GM19193 (cell line): ENCODE results near the gene SGCD.

Source experiments
- POLR2A ChIP-seq: IDR thresholded peaks from 4 replicates; pipeline ENCODE4 v1.6.1; 2011; ENCODE audit not compliant: insufficient read depth, insufficient read length; ENCODE audit errors: extremely low read depth

Gene SGCD

DNA sequence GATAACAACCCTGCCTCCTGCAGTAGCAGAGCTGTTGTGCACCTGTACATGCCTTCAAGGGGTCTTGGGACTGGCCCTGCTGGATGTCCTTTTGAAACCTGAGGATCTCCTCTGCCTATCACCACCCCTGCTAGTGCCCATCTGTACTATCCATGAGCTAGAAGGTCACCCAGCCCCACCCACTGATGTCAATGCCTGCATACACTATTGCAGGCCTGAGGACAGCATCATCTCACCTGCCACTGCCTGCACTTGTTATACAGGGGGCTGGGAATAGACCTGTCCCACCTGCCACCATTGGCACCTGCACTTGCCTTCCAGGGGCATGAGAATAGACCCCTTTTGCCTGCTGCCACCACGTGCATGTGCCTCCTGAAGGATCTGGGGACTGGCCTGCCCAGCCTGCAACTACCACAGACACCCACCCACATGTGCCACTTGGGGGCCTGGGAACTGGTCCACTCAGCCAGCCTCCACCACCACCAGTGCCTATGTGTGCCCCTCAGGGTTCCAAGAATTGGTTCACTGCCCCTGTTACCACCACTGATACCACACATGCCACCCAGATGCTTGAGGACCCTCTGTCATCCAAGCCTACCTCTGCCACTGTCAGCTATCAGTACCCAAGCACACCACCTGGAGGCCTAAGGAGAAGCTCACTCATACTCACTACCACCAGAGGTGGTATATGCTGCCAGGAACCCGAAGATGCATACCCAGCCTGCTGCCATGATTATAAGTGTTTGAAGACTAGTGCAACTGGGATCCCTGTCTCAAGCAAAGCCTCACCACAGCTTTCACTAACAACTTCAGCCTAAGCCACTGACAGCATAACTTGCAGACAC lies 159.7 kb downstream of the SGCD start:
- no peak for TF ChIP-seq POLR2A

DNA sequence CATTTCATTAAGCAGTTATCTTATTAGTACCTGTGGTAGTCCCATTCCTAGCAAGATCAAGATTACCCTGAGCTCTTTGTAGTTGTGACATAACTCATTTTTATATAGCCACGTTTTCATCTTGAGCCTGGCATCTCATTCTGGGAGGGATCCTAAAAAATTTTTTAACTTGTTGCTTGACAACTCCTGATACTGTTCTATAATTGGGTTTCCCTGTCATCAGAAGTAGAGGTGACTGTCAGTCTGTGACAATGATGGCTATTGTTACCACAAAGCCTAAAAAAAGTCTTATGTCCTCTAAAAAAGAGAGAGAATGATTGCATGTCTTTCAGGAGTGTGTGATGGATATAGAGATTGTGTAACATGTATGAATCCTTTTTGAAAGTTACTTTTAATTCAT lies 164.8 kb downstream of the SGCD start:
- no peak for TF ChIP-seq POLR2A

DNA sequence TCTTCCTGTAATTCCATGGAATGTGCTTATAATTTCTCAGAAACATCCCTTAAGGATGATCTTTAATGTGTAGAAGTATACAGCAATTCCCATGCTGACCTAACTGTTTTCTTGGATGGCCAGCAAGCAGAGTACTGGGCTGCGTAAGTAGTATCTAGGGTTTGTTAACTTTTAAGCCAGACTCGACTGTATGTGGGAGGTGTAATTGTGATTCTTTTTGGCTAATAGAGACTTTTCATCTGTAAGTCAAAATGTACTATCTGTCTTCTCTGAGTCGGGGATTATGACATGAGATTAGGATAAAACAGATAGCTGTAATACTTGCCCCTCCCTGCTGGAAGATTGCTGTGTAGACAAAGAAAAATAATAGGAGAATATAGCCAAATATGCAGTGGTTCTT lies 169.3 kb downstream of the SGCD start:
- TF ChIP-seq POLR2A: no peak

DNA sequence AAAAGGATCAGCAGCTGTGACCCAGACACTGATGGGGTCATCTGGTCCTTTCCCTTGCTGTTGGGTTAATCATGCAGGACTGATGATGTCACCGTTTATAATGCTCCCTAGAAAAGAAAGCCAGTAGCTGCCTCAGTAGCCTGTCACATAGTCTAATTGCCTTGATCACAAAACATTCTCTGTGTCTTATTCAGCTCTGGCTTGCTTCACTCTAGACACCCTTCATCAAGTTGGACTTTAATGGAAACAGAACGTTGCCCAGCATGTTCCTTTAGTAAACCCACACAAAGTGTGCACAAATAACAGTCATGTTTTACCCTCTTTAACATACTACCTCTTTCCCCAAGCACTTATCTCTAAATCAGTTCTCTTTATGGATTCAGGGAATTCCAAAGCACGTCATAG lies 170.8 kb downstream of the SGCD start:
- no peak for TF ChIP-seq POLR2A

DNA sequence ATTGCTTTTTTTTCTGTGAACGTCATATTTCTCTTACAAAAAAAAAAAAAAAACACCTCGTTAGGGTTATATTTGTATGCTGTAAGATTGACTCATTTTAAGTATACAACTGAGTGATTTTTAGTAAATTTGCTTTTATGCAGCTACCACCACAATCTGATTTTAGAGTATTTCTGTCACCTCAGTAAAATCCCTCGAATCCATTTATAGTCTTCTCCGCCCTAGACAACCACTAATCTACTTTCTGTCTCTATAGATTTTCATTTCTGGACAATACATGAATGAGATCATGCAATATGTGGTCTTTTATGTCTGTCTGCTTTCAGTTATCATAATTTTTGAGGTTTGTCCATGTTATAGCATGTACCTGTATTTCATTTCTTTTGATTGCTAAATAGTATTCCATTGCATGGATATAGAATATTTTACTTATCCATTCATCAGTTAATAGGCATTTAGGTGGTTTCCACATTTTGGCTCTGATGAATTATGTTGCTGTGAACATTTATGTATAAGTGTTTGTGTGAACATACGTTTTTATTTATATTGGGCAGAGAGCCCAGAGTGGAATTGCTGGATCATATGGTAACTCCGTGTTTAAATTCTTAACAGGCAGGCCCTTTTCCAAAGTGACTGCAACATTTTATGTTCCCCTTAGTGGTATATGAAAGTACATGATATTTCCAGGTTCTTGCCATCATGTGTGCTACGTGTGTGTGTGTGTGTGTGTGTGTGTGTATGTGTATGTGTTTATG lies 171.4 kb downstream of the SGCD start:
- TF ChIP-seq POLR2A: no peak

DNA sequence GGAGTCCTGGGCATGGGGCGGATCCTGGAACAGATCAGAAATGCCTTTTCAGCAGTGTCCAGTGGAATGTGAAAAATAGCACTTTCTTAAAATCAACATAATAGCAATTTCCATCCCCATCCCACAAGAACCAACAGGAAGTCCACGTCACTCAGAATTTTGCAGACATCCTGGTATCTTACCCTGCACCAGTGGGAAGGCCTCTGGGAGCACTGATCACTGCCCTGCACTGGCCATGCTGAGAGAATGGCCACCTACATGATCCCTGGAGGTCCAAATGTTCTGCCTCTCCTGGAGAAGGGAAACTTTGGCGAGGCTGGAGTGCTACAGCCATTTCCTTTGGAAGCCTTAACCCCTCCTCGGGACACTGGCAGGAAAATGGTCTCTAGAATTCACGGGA lies 173.8 kb downstream of the SGCD start:
- TF ChIP-seq POLR2A: no peak

DNA sequence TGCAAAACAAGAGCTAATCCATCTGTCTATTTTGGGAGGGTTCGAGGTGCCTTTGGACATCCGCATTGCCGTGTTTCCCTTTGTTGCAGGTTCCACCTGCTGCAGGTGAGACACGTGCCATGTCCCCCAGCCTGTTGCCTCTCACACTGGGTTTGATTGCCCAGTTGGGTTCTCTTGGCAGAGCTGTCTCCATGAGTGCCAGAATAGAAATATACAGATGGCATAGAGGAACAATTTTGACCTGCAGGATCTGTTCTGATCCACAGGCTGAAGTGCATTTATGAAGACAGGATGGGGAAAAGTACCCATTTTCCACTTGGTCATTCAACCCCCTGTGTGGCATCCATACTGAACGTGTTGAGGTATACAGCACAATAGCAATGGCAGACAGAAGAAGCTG lies 178.1 kb downstream of the SGCD start:
- no peak for TF ChIP-seq POLR2A

DNA sequence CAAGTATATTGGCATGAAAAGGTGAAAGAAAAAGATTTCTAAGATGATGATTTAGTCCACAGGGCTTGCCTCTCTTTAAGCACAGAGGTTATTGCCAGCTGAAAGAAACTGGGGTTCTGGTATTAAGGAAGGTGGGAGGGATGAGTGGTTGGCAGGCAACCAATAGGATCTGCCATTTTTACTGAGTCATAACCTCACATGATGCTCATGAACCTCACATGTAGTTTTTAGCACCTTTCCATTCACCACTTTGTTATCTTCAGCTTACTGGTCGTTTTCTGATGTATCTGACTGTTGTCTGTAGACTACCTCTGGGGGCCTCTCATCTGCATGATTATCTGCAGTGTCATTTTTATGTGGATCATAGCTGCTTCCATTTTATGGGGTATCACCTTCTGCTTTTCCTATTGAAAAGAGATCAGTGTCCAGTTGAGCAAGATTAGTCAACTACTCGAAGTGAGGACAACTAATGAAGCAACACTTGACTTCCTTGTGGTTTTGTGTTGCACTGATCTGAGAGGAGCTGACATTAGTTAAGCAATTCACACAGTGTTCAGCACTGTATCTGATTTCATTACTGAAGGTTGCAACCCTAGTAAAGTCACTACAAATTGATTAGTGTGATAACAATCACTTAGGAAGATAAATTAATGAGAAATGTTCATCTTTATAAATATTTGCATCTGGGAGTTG lies 186.3 kb downstream of the SGCD start:
- TF ChIP-seq POLR2A: no peak

DNA sequence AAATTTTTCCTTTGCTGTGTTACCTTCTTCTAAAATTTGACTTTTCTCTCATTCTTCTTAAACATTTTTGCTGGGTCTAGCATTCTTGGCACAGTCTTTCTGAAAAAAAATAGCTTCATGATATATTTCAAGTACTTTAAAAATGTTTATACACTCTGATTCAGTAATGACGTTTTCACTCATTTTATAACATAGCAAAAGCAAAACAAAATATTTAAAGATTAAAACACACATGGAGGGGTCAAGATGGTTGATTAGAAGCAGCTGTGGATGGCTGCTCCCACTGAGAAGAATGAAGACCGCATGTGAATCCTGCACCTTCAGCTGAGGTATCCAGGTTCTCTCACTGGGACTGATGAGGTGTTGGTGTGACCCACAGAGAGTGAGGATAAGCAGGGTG lies 188.2 kb downstream of the SGCD start:
- TF ChIP-seq POLR2A: no peak

DNA sequence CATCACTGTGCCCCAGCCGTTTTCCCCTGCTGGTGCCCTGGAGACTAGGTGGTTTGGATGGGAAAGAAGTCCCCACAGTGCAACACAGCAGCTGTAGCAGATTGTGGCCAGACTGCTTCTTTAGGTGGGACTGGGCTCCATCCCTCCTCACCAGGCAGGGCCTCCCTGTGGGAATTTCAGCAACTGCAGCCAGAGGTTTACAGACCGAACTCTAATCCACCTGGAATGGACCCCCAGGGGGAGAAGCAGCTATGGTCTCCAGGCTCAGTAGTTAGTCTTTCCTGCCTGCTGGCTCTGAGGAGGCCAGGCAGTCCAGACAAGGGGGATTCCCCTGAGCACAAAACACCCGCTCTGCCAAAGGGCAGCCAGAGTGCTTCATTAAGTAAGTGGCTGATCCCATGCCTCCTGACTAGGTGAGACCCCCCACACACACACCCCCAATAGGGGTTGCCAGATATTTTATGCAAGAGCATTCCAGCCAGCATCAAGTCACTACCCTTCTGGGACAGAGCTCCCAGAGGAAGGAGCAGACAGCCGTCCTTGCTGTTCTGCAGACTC lies 188.9 kb downstream of the SGCD start:
- TF ChIP-seq POLR2A: no peak

DNA sequence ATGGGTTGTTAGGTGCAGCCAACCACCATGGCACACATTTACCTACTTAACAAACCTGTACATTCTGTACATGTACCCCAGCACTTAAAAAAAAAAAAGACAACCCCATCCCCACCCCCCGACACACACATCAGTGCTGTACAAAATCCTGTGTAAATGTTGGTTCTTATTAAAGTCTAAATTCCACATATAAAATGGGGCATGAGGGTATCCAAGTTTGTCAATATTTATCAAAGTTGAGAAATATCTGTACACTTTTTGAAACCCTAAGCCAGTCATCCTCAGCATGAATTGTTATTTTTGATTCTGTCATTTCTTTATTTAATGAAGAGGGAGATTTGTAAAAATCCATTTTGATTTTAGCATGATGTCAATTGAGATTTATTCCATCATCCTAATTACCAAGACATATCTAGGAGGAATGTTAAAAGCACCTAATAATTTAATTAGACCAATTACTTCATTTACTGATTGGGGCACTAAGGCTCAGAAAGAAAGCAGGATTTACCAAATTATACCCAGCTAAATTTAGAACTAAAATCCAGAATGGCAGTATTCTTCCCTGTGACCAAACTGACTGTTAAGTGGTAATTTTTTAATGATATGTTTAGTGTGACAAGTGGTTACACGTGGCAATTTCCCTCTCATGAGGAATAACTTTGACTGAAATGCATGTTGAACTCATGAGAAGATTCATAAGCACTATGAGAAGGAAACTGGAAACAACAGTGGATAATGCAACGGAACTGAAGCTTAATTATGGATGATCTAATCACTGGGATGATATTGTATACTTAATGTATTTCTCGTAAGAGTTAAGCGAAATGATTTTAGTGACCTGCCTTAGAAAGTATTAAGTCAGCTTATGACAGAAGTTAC lies 195.9 kb downstream of the SGCD start:
- no peak for TF ChIP-seq POLR2A

DNA sequence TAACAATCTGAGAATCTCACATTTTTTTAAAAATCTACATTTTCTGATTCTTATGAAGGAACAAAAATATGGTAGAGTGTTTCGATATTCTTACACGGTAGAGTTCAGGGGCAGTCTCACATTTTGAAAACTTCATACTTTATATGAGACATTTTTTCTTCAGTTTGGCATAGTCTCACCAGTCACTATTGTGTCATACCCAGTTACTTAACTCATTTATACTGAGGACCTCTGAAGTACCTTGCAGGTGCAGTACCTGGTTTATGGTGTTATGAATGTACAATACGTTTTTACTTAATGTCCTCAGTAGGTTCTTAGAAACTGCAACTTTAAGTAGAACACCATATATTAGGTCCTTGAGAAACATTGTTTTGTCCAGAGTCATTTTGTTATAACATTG lies 196.6 kb downstream of the SGCD start:
- no peak for TF ChIP-seq POLR2A

DNA sequence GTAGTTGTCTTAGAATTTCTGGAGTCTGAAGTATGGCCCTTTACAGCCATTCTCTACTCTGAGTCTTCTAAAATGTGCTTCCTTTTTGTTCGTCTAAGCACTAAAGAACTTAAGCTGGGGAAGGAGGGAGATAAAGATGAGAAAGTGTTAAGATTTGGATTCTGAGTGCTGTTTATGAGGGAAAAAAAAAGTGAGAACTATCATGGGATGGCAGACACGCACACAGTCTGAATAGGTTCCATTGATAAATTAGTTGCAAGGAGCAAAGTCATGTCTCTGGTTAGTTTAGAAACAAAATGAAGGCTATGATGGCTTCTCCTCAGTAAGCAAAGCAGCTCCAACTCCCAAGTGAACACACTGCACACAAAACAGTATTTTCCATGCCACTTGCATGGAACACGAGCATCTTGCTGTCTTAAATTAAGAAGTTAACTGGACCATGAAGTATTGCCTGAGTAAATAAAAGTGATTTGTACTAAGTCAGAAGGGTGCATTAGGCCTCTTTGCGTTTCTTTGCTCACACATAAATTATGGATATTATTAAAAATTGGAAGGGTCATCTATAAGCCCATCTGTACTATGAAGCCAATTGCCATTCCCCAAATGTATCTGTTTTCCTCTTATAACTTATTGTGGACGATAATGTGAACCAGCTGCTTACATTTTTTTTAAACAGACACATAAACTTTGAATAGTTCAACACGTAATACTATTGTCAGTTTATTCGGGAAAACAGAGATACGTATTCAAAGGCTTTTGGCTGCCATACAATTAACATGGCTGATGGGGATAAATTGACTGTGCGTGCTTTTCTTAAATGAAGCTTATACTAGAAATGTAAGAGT lies 199.3 kb downstream of the SGCD start:
- TF ChIP-seq POLR2A: no peak

DNA sequence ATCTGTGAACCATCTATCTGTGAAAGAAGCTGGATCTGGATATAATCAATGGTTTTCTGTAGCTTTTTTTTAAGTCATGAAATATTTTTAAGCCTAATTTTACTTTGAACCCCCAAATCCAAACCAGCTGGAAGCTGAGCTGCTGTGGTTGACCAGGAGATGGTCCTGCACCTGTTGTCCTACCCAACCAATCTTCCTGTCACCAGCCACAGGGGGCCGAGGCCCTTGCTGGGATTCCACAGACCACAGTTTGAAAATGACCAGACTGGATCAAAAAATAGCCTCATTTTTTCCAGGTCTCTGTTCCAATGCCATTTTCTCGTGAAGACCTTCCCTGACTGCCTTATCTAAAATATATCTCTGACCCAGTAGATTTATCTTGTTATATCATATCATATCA lies 200.6 kb downstream of the SGCD start:
- TF ChIP-seq POLR2A: no peak

DNA sequence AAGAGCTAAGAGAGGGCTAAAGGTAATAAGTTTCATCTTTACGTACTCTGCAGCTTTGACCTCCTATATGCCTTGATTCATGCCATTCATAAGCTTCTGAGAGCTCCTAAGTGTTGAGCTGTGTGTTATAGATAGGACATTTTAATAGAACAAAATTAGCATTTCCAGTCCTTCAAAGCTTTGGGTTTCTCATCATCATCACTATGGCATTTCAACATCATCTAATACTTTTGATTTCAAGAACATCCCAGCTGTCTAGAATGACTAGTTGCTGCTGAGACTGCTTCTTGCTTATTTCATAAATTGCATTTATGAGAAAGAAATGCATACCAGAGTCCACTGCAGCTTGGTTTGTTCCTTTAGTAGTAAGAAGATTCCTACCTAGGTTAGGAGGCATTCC lies 201.7 kb downstream of the SGCD start:
- TF ChIP-seq POLR2A: no peak
